HG03097 (cell line): Measurements from ENCODE around the gene TMOD1.
A peak's percentile ranks its signal among the peaks of the same experiment; 100 is the strongest.
"Not testable (repeated sequence)": the region's sequence is repeated elsewhere in the genome, so short reads cannot be mapped to it uniquely, and the experiment has no call there.

ENCODE experiments used
- ATAC-seq: cut with Tn5 transposase; IDR thresholded peaks from one replicate; pipeline ENCODE4 v1.9.1; 2021; ENCODE audit not compliant: unreplicated experiment, low FRiP score

TMOD1 gene

DNA sequence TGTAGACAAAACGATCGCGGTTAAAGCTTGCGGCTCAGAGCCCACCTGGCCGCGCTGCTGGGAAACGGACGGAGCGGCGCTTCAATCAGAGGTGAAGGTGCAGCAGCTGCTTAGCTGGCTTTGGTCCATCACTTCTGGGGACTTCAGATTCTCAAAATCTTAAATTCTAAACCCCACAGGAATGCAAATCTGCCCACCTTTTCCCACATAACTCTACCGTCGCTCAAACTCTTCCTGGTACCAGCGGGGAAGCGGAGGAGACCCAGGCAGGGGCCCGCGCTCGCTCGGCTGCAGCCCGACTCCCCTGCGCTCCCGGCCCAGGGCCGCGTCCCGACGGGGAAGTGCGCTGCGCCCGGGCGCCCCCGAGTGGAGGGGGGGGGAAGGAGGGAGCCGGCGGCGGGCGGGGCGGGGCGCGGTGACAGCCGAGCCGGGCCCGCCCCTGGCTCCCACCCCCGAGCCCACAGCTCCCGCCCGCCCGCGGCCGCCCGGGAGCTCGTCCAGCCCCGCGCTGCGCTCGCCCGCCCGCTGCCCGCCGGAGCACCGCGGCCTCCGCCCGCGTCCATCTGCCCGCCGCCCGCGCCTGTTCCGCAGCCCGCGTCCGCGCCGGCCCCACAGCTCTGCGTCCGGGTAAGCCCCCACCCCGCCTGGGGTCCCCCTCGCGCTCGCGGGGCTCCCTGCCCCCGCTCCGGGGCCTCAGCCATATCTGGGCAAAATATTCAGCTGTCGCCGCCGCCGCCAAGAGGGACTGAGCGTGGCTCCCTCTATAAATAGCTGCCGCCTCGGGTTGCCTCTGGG, at the start of gene TMOD1:
TMOD1 (plus strand) TSS at position 490 of the 795 bp plus-strand sequence. CDS start 22,523 bp downstream, outside the sequence.
- ATAC-seq, result no peak

DNA sequence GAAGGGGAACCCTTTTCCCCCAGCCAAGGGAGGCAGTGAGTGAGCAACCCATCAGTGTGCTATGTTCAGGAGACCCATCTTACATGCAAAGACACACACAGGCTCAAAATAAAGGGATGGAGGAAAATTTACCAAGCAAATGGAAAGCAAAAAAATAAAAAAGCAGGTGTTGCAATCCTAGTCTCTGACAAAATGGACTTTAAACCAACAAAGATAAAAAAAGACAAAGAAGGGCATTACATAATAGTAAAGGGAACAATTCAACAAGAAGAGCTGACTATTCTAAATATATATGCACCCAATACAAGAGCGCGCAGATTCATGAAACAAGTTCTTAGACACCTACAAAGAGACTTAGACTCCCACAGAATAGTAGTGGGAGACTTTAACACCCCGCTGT, 47.9 kb upstream of the TMOD1 start:
- ATAC-seq, result not testable (repeated sequence)

DNA sequence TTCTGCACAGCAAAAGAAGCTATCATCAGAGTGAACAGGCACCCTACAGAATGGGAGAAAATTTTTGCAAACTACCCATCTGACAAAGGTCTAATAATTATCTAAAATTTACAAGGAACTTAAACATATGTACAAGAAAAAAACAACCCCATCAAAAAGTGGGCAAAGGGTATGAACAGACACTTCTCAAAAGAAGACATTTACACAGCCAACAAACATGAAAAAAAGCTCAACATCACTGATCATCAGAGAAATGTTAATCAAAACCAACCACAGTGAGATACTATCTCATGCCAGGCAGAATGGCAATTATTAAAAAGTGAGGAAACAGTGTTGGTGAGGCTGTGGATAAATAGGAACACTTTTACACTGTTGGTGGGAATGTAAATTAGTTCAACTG, 44.6 kb upstream of the TMOD1 start:
- ATAC-seq, result not testable (repeated sequence)

DNA sequence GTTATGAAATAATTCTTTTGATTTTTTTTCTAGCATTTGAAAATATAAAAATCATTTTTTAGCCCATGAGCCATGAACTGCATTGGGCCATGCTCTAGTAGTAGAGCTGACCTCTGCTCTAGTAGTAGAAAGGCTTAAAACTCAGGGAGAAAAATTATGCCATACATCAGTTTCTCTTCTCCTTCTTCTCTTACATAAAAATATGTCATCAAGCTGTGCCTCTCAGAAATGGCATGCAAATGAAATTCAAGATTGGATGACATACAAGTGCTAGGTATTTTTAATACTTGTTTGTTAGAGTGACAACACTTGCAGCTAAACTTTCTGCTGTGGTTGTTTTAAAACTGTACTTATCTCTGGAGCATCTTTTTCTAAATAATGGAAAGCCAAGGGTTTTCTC, 42.1 kb upstream of the TMOD1 start:
- ATAC-seq, result no peak

DNA sequence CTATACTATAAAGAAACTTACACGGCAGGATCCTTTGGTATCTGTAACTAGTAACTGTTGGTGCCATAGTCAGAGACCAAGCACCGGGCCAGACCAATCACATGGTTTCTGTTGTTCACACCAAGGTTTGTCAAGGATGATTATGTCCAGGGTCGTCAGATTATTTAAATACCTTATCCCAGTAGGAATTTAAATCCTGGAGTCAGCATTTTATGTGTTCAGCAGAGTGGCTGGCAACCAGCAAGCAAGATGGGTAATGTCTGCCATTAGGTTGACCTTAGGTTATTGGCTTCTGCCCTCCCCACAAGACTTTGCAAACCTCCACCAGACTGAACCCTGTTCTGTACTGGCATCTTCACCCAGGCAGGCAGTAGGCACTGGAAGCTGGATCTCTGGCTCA, 39.3 kb upstream of the TMOD1 start:
- ATAC-seq, result no peak

DNA sequence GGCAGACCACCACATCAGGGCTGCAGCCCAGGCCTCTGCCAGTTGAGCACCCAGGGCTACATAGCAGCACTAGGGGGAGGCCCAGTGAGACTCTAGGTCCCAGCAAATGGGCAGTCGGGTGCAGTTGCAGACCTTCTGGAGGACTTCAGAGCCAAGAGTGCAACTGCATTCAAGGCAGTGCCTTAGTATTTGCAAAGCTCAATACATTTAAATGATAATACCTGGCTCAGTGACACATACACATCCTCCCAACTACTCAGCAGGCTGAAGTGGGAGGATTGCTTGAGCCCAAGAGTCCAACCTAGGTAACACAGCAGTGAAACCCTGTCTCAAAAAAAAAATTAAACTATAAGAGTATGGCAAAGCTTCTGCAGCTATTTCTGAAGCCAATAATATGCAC, 38.6 kb upstream of the TMOD1 start:
- ATAC-seq, result no peak

DNA sequence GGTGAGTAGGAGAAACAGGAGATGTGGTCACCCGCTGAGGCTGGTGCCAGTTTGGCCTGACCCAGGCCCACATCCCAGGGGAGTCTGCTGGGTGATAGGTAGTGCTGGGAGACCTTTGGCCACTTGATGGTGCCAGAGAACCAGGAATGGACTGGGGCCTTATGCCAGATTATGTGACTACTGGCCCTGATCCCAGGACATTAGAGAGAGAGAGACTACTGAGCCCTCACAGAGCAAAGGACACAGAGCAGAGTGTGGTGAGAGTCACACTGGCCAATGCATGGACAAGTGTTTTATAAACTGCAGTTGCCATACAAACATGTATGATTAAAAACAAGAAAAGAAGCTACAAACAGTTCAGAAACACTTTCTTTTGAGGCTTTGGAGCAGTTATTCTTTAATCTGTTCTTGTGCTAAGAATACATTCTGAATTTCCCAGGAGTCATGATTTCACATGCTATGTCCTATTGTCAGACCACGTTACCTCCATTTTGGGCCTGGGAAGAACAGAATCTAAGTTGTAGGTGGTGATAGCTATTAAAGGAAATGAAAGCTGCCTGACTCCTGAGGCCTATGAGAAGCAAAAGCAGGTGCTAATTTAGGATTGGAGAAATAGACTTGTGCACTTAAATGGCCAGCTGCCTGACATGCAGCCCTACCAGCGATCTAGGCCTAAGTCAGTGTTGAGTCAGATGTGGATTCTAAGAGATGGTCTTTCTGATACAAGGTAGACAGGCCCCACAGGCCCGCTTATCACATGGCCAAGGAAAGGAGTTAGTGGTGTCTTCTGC, 32.6 kb upstream of the TMOD1 start:
- peak; percentile 62 for ATAC-seq

DNA sequence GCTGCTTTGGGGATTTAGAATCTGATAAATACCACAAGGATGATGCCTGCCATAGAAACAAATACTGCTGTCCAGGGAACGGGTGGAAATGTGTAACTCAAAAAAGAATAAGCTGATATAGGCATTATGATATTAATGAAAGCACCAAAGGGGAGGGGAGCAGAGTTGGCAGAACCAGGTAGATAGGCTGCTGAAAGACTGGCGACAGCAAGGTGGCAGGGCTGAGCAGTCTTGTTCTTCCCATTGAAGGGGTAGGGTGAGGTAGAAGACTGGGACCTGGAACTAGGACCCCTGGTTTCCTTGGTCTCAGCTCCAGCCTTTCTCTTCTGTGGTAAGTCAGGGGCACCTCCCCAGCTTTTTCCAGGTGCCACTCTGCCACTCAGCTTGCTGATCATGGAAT, 31.4 kb upstream of the TMOD1 start:
- no peak for ATAC-seq

DNA sequence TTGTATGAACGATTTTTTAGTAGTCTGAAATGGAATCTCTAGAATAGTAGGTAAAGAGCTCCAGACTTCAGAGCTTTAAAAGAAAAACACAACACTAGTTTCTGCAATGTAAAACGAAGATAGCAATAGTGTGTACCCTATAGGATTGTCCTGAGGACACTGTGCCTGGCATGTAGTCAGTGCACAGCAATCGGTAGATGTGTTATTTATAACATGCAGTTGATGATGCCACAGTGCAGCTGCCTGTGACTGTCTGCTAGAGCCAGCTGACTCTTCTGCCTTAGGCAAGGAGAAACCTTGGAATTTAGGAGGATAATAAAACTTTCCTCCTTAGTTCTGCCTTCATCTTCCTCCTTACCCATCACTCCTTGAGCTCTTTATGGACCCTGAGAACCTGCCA, 27.7 kb upstream of the TMOD1 start:
- ATAC-seq, result no peak

DNA sequence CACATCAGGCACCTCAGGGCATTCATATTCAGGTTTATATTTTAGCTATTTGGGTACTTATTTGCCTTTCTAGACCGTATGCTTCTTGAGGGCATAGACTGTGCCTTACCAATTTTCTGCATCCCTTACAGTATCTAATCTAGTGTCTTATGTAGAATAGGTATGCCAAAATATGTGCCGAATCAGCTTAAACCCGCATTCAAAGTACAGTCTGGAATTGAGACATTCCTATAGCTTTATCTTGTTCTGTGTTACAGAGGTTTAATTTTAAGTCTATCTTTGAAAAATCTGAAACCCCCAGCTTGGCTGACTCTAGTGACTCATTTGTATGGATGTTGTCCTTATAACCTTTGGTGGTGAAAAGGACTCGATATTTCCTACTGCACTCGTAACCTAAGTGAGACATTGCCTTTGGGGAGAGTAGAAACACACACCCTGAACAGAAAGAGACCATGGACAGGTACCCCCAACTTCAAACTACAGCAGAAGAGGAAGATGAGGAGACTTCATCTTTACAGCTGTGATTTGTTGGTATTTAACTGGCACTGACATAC, 27.0 kb upstream of the TMOD1 start:
- no peak for ATAC-seq

DNA sequence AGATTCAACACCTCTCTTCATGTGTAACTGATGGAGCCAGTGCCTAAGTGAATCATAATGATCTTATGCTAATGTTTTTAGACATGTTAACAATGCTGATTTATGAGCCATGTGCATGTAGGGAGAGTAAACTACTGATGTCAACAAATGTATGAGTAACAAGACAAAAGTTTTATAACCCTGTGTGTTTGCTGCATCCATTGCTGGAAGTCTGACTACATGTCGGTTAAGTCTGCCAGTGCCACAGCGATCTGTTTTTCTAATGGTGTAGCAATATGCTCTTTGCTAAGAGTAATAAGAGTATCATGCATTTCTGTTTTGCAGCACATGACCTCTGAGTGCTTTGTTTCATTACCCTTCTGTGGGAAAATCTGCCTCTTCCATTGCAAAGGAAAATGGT, 26.4 kb upstream of the TMOD1 start:
- ATAC-seq, result no peak

DNA sequence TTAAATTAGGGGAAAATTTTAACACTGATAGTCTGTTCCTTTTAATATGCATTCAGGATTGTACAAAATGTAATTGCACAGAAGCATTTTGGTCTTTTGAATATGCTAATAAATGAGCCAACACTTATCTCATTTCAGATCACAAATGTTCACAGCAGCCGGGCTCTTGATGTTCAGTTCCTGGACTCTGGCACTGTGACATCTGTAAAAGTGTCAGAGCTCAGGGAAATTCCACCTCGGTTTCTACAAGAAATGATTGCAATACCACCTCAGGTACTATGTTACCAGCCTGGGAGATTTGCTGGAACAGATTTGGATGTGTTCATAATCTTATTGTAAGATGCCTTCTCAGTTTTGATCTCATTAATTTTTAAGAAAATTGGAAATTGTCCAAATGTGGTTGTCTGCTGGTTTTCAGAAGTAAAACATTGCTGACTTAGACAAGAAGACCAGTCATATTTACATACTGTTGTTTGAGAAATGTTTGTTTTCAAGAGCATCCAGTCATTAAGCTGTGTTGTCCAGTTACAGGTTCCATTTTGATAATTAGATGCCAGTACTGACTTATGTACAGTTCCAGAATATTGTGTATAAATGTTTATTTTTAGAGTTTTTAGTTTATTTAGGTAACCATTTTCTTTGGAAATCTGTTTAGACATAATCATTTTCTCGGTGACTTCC, 23.0 kb upstream of the TMOD1 start:
- no peak for ATAC-seq

DNA sequence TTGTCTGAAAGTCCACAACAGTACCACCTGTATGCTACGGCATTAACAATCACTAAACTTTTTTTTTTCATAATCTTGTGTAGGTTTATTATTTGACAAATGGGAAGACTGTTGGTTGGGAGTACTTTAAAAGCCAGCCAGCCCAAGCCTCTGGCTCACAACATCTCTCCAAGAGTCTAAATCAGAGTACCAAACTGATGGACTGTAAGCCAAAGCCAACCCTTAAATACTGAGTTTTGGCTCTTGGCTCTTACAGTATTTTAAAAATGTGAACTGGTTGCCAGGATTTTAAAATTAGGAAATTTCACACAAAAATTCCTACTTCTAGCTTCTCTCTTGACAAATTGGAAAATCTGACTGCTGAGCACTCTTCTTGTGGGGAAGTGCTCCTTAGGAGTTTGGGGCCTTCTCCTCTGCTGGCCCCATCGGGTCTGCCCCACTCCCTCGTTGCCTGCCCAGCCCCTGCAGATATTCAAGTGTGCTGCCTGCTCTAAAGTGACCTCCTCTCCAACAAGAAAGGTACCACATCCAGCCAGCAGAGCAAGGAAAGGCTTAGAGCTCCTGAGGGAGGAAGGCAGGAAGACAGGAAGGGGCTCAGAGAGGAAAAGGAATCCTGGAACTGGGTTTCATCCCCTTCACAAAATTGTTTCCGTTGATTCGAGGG, 21.8 kb upstream of the TMOD1 start:
- ATAC-seq, result no peak

DNA sequence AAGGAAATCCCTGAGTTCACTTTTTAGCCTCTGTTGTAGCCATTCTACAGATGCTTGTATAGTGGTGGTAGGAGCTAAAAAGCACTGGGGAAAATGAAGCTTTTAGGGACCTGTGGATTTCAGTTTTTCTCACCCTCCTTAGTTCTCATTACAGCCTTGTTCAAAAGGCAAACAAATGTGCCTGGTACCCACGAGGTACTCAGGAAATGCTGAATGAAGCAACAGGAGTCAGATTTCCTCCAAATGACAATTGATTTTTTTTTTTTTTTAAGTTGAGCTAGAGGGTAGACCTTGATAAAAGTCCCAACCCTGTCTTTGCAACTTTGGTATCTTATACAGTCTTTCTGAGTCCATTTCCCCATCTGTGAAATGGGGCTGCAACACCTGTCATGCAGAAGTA, 21.3 kb upstream of the TMOD1 start:
- no peak for ATAC-seq

DNA sequence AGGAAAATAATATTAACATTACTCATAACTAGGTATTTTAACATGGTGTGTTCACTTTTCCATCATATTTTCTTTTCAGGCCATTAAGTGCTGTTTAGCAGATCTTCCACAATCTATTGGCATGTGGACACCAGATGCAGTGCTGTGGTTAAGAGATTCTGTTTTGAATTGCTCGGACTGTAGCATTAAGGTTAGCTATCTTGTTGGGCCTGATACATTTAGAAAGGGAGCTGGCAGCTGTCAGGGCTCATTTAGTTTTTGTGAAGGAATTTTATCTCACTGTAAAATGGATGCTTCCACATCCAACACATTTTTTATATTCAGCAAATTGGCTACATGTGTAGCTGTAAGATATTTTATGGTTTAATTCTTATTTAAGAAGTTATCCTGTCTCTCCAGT, 20.7 kb upstream of the TMOD1 start:
- ATAC-seq, result no peak

DNA sequence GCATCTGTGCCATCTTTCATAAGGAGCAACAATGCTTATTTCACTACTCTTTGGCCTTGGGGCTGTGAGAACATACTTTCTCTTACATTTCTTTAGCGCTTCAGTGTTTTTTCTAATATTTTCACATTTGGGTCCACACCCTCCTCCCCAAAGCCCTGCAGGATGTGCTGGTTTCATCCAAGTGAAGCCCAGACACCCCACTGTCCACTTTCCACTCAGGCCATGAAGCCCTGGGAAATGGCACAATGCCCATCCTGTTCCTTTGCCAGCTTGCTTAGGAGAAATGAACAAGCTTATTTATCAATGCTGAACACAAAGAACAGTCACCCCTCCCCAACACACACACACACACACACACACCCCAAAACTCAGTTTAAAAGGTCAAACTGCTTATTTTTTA, 17.3 kb upstream of the TMOD1 start:
- no peak for ATAC-seq

DNA sequence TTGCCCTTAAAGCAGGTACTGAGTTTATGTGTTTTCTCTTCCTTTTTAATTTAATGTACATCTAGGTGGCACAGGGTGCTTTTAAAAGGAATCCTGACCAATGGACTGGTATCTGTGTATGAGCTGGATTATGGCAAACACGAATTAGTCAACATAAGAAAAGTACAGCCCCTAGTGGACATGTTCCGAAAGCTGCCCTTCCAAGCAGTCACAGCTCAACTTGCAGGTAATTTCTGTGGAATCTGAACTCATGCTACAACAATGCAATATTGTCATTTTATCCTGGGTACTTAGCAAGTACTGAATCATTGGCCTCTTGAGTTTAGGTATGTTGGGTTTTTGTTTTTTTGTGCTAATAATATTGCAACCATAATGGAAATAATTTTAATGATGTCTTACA, 14.4 kb upstream of the TMOD1 start:
- ATAC-seq, result no peak

DNA sequence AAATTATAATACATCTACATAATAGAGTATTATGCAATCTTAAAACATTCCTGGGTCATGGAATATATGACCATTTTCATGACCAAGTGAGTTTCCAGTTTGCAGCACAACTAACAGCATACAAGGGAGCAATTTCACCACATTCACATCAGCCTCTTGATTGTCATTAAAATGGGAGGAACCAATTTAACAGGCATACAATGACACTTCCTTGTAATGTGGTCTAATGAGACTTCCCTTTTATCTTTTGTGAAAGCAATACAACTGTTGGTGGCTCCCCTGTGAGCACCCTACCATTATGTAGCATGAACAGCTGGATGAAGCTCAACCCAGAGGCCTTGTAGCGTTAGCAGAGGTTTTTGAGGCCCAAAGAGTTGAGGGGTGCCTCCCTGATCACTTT, 13.6 kb upstream of the TMOD1 start:
- no peak for ATAC-seq

DNA sequence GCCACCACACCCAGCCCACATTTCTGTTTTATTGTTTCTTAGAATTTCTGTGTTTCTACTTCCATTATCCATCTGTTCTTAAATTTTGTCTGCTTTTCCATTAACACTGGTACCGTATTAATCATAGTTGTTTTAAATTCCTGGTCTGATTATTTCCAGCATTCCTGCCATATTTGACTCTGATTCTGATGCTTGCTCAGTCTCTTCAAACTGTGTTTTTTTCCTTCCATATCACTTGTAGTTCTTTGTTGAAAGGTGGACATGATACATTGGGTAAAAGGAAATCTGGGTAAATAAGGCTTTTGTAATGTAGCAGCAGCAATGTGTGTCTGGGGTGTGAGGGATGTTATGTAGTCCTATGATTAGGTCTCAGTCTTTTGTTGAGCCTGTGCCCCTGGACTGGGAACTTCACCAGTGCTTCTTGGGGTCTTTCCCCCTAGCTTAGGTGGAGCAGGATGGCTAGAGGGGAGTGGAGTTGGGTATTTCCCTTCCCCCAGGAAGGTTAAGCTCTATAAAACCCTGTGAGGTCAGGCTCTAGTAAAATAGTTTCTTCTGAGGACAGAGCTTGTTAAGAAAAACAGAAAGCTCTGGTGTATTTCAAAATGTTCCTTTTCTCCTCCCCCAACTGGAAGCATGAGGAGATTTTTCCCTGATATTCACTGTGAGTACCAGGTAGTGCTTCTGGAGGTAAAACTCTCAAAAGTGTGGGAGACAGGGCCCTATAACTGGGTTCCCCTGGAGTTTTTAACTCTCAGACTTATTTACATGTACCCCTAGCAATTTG, 10.1 kb upstream of the TMOD1 start:
- no peak for ATAC-seq
